ENCODE results near the gene CALY.

GRCh38 chr10:133346413-133346812 is 9.7 kb upstream of the CALY start:
- TF ChIP-seq POLR2A (IDR thresholded peaks at IDR 0.05) (no peak), CTCF (IDR thresholded peaks at IDR 0.05) (no peak)

Data from heart left ventricle (tissue), 13 donors.